GM12875 (cell line): ENCODE data around the gene PCMTD2.

Source experiments
- H3K4me3 ChIP-seq: one replicate; pipeline ENCODE4 v1.5.1; 2011; ENCODE audit warnings: low read depth, low read length, control low read depth
- CTCF ChIP-seq: IDR thresholded peaks from 2 replicates; pipeline ENCODE4 v1.5.1; 2011; ENCODE audit warnings: low read depth, mild to moderate bottlenecking, control low read depth, inconsistent platforms, low read length, moderate library complexity, borderline replicate concordance; ENCODE audit not compliant: insufficient read depth

Gene PCMTD2

GRCh38 chr20:64255361-64256281, at the start of gene PCMTD2:
TSS of gene PCMTD2 (plus strand) at chr20:64255748. CDS start at chr20:64259966, 4,218 bp downstream.
- TF ChIP-seq CTCF, result peak; percentile 26; the same call in 1 of the 2 replicates
- peak within 1 kb of the TSS; percentile 62 for H3K4me3 ChIP-seq

DNA sequence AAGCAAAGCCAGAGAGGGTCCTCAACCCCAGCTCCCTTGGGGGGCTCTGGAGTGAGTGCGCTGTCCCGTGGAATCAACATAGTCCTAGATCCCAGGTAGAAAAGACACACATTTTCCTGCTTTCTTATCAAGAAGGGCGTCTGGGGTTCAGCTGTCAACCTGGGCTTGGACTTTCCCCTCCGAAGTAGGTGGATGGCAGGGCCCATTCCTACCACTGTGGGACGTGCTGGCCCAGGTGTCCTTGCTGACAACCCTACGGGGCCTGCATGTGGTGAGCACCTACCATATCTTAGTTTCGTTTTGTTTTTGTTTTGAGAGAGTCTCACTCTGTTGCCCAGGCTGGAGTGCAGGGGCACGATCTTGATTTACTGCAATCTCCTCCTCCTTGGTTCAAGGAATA, 48.9 kb upstream of the PCMTD2 start:
- no peak for TF ChIP-seq CTCF
- no peak overlapping the region for H3K4me3 ChIP-seq

DNA sequence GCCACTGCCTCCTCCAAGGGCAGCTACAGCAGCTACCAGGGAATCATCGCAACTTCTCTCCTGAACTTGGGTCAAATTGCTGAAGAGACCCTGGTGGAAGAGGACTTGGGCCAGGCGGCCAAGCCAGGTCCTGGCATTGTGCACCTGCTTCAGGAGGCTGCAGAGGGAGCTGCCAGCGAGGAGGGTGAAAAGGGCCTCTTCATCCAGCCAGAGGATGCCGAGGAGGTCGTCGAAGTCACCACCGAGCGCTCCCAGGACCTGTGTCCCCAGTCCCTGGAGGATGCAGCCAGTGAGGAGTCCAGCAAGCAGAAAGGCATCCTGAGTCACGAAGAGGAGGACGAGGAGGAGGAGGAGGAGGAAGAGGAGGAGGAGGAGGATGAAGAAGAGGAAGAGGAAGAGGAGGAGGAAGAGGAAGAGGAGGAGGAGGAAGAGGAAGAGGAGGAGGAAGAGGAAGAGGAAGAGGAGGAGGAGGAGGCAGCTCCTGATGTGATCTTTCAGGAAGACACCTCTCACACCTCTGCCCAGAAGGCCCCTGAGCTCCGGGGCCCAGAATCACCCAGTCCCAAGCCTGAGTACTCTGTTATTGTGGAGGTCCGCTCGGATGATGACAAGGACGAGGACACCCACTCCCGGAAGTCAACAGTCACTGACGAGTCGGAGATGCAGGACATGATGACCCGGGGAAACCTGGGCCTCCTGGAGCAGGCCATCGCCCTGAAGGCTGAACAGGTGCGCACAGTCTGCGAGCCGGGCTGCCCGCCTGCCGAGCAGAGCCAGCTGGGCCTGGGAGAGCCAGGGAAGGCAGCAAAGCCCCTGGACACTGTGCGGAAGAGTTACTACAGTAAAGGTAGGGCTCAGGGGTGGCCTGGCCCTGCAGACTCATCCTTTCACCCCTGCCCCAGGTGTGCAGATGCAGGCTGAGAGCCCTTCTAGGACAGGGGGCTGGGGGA, 47.6 kb upstream of the PCMTD2 start:
- no peak for TF ChIP-seq CTCF
- no peak overlapping the region for H3K4me3 ChIP-seq

- TF ChIP-seq CTCF, result no peak
- H3K4me3 ChIP-seq, result no peak overlapping the region
These were observed 46.4 kb upstream of the PCMTD2 start for GRCh38 chr20:64209148-64209547.

GRCh38 chr20:64210656-64211369, 44.7 kb upstream of the PCMTD2 start:
- no peak for TF ChIP-seq CTCF
- H3K4me3 ChIP-seq, result no peak overlapping the region

GRCh38 chr20:64211874-64212658, 43.5 kb upstream of the PCMTD2 start:
- H3K4me3 ChIP-seq, result no peak overlapping the region
- TF ChIP-seq CTCF, result no peak
